Fibroblast of skin of right quadriceps (primary cell): ENCODE data around the gene CNIH3.

Source experiments
- DNase-seq: peaks from one replicate; pipeline ENCODE4 v3.0.0-alpha.2; 2013

The CNIH3 gene

GRCh38 chr1:224616756-224617409, 766 bp downstream of the CNIH3 start:
- DNase-seq, result no peak

- no peak for DNase-seq
These were observed 1.6 kb downstream of the CNIH3 start for GRCh38 chr1:224617410-224618355.

- no peak for DNase-seq
These were observed 3.1 kb downstream of the CNIH3 start for GRCh38 chr1:224619209-224619608.

GRCh38 chr1:224620105-224620504, 4.0 kb downstream of the CNIH3 start:
- no peak for DNase-seq

GRCh38 chr1:224621813-224622682, 5.9 kb downstream of the CNIH3 start:
- DNase-seq, result no peak

GRCh38 chr1:224622831-224623230, 6.7 kb downstream of the CNIH3 start:
- DNase-seq, result no peak

- DNase-seq, result peak; percentile 66
These were observed 7.2 kb downstream of the CNIH3 start for GRCh38 chr1:224623310-224623714.

- DNase-seq, result peak; percentile 95
These were observed 7.7 kb downstream of the CNIH3 start for GRCh38 chr1:224623743-224624333.

- DNase-seq, result no peak
These were observed 8.3 kb downstream of the CNIH3 start for GRCh38 chr1:224624432-224624831.

- DNase-seq, result peak; percentile 86
These were observed 9.9 kb downstream of the CNIH3 start for GRCh38 chr1:224626042-224626441.

- no peak for DNase-seq
These were observed 13.8 kb downstream of the CNIH3 start for GRCh38 chr1:224629965-224630364.

- peak; percentile 63 for DNase-seq
These were observed 15.5 kb downstream of the CNIH3 start for GRCh38 chr1:224631462-224632115.

GRCh38 chr1:224632381-224632871, 16.3 kb downstream of the CNIH3 start:
- peak; percentile 84 for DNase-seq

GRCh38 chr1:224632921-224633321, 16.8 kb downstream of the CNIH3 start:
- DNase-seq, result peak; percentile 67

- DNase-seq, result peak; percentile 78
These were observed 19.2 kb downstream of the CNIH3 start for GRCh38 chr1:224635356-224635755.

- peak; percentile 82 for DNase-seq
These were observed 21.4 kb downstream of the CNIH3 start for GRCh38 chr1:224637515-224637914.

GRCh38 chr1:224637936-224638335, 21.8 kb downstream of the CNIH3 start:
- no peak for DNase-seq

- no peak for DNase-seq
These were observed 23.4 kb downstream of the CNIH3 start for GRCh38 chr1:224639426-224639975.

- no peak for DNase-seq
These were observed 23.9 kb downstream of the CNIH3 start for GRCh38 chr1:224640018-224640417.

GRCh38 chr1:224640587-224640986, 24.5 kb downstream of the CNIH3 start:
- DNase-seq, result no peak

GRCh38 chr1:224641030-224641429, 24.9 kb downstream of the CNIH3 start:
- DNase-seq, result no peak

- DNase-seq, result no peak
These were observed 27.5 kb downstream of the CNIH3 start for GRCh38 chr1:224643653-224644052.
